ENCODE measurements around the gene MCOLN2.

The MCOLN2 gene

DNA sequence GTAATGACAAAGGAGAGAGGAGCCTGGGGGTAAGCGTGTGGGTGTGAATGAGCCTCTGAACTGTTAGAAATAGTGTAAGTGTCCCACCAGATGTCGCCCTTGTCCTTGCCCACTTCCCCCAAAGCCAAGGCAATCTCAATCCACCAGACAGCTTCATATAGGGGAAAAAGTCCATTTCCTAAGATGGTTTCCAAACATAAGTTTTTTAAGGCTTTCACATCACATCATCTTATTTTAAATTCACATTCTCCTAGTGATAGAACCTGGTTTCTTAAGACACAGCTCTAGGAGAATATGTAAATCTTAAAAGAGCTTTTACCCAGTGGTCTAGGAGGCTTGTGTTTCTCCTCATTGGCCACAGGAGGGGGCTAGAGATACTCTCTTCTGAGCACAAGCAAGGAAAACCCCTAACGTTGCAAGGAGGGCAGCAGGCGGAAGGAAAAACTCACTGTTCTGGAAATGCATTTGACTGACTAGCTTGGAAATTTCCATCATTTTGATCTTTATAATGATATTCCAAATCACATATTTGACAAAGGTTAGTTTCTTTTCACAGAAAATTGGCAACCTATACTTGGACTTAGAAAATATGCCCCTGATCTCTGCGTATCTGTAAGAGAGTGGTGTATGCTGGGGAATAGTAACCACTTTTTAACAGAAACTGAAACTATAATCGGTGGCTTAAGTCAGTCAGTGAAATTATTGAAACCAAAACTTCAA lies 52.0 kb downstream of the MCOLN2 start:
- Histone ChIP-seq H4K8ac (ENCODE audit: low read depth, low read length) (no peak overlapping the region), H4K5ac (ENCODE audit: low read length) (no peak overlapping the region), H2BK15ac (replicated peaks; ENCODE audit: low read depth) (no peak overlapping the region), H3K4me1 (ENCODE audit: control insufficient read depth, low read depth, low read length) (no peaks in the 10 kb centered on the region), H3K18ac (ENCODE audit: low read length) (no peak overlapping the region), H3K79me1 (ENCODE audit: low read length) (no peaks in the 10 kb centered on the region), H3K4ac (ENCODE audit: low read depth, low read length) (no peak overlapping the region), H3K79me2 (ENCODE audit: control insufficient read depth, insufficient read depth, low read length) (no peaks in the 10 kb centered on the region), H3K27ac (ENCODE audit: low read depth, low read length) (no peak overlapping the region), H3K36me3 (ENCODE audit: control insufficient read depth, insufficient read depth, low read length) (no peaks in the 10 kb centered on the region), H3K4me2 (ENCODE audit: low read length) (no peak overlapping the region), H3K23ac (ENCODE audit: low read length) (no peak overlapping the region), H2BK120ac (ENCODE audit: low read depth, low read length) (no peak overlapping the region), H2AK5ac (ENCODE audit: low read length) (no peak overlapping the region), H3K9ac (ENCODE audit: low read length) (no peak overlapping the region), H3K56ac (ENCODE audit: low read length) (no peak overlapping the region), H3K27me3 (ENCODE audit: insufficient read depth, low read length, poor library complexity) (no peaks in the 10 kb centered on the region), H3K4me3 (ENCODE audit: low read length) (no peak overlapping the region), H2BK5ac (ENCODE audit: low read length) (no peak overlapping the region)
- WGBS (ENCODE audit: extremely low coverage, insufficient coverage, low lambda C conversion rate): no CpG with 5 or more reads among the region's 6 CpGs
- peak; percentile 94 for DNase-seq

DNA sequence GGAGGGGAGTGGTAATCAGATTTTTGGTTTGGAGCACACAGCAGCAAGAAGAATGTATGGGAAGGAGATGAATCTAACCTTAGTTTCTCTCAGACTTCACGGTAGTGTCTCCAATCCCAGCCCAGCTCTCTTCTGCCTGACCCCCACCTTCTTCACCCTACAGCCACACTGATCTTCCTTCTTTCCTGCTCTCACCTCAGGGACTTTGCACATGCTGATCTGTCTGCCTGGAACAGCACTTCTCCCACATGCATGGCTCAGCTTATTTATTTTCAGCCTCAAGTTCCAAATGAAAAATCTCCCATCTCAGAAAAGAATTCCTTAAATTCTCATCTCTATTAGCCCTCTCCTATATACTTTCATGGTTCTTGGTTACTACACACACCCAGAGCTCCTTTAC lies 55.1 kb downstream of the MCOLN2 start:
- H2AK5ac ChIP-seq (ENCODE audit: low read length): no peak overlapping the region
- H2BK5ac ChIP-seq (ENCODE audit: low read length): no peak overlapping the region
- no peak overlapping the region for H2BK120ac ChIP-seq (ENCODE audit: low read depth, low read length)
- no peak overlapping the region for H3K9ac ChIP-seq (ENCODE audit: low read length)
- H4K8ac ChIP-seq (ENCODE audit: low read depth, low read length): no peak overlapping the region
- H3K4me3 ChIP-seq (ENCODE audit: low read length): no peak overlapping the region
- no peak overlapping the region for H2BK15ac ChIP-seq (replicated peaks; ENCODE audit: low read depth)
- no CpG with 5 or more reads among the region's 1 CpG for WGBS (ENCODE audit: extremely low coverage, insufficient coverage, low lambda C conversion rate)
- no peak overlapping the region for H3K27ac ChIP-seq (ENCODE audit: low read depth, low read length)
- no peak overlapping the region for H3K56ac ChIP-seq (ENCODE audit: low read length)
- H3K23ac ChIP-seq (ENCODE audit: low read length): no peak overlapping the region
- H3K4me2 ChIP-seq (ENCODE audit: low read length): no peak overlapping the region
- H3K79me2 ChIP-seq (ENCODE audit: control insufficient read depth, insufficient read depth, low read length): no peaks in the 10 kb centered on the region
- H3K36me3 ChIP-seq (ENCODE audit: control insufficient read depth, insufficient read depth, low read length): no peaks in the 10 kb centered on the region
- no peak overlapping the region for H3K18ac ChIP-seq (ENCODE audit: low read length)
- H3K27me3 ChIP-seq (ENCODE audit: insufficient read depth, low read length, poor library complexity): no peaks in the 10 kb centered on the region
- no peak for DNase-seq
- H3K4me1 ChIP-seq (ENCODE audit: control insufficient read depth, low read depth, low read length): no peaks in the 10 kb centered on the region
- H4K5ac ChIP-seq (ENCODE audit: low read length): no peak overlapping the region
- H3K4ac ChIP-seq (ENCODE audit: low read depth, low read length): no peak overlapping the region
- H3K79me1 ChIP-seq (ENCODE audit: low read length): no peaks in the 10 kb centered on the region

GRCh38 chr1:84940481-84940880 lies 56.4 kb downstream of the MCOLN2 start:
- Histone ChIP-seq H3K4me3 (ENCODE audit: low read length) (no peak overlapping the region), H3K18ac (ENCODE audit: low read length) (no peak overlapping the region)
- WGBS (ENCODE audit: extremely low coverage, insufficient coverage, low lambda C conversion rate): no CpG with 5 or more reads among the region's 4 CpGs

DNA sequence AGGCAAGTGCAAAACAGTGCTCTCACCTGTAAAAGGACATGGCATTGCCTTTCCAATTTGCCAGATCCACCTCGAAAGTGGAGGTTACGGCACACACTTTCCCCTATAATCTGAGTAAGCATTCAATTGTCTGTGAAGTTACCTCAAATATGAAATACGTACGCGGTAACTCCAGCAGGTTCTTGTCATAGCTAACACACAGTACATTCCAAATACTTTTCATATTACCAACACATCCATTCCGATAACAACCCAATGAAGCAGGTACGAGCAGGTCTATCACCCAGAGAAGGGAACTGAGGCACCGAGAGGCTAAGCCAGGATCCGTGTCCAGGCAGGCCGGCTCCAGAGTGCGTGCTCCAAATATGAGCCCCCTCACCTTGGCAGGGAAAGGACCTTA lies 57.2 kb downstream of the MCOLN2 start:
- H3K4me3 ChIP-seq (ENCODE audit: low read length): no peak overlapping the region
- WGBS (ENCODE audit: extremely low coverage, insufficient coverage, low lambda C conversion rate): no CpG with 5 or more reads among the region's 11 CpGs

More at GRCh38 chr1:84940481-84940880, 56.4 kb downstream of the MCOLN2 start:
- H3K27ac ChIP-seq (ENCODE audit: low read depth, low read length): no peak overlapping the region
- H3K36me3 ChIP-seq (ENCODE audit: control insufficient read depth, insufficient read depth, low read length): no peaks in the 10 kb centered on the region
- no peaks in the 10 kb centered on the region for H3K79me1 ChIP-seq (ENCODE audit: low read length)
- no peak overlapping the region for H4K8ac ChIP-seq (ENCODE audit: low read depth, low read length)
- no peak overlapping the region for H4K5ac ChIP-seq (ENCODE audit: low read length)
- no peaks in the 10 kb centered on the region for H3K27me3 ChIP-seq (ENCODE audit: insufficient read depth, low read length, poor library complexity)
- H3K9ac ChIP-seq (ENCODE audit: low read length): no peak overlapping the region
- H3K23ac ChIP-seq (ENCODE audit: low read length): no peak overlapping the region
- H2BK120ac ChIP-seq (ENCODE audit: low read depth, low read length): no peak overlapping the region
- H3K79me2 ChIP-seq (ENCODE audit: control insufficient read depth, insufficient read depth, low read length): no peaks in the 10 kb centered on the region
- H2BK5ac ChIP-seq (ENCODE audit: low read length): no peak overlapping the region
- no peaks in the 10 kb centered on the region for H3K4me1 ChIP-seq (ENCODE audit: control insufficient read depth, low read depth, low read length)
- no peak overlapping the region for H3K4me2 ChIP-seq (ENCODE audit: low read length)
- DNase-seq: no peak
- H3K56ac ChIP-seq (ENCODE audit: low read length): no peak overlapping the region
- no peak overlapping the region for H3K4ac ChIP-seq (ENCODE audit: low read depth, low read length)
- no peak overlapping the region for H2BK15ac ChIP-seq (replicated peaks; ENCODE audit: low read depth)
- H2AK5ac ChIP-seq (ENCODE audit: low read length): no peak overlapping the region

DNA sequence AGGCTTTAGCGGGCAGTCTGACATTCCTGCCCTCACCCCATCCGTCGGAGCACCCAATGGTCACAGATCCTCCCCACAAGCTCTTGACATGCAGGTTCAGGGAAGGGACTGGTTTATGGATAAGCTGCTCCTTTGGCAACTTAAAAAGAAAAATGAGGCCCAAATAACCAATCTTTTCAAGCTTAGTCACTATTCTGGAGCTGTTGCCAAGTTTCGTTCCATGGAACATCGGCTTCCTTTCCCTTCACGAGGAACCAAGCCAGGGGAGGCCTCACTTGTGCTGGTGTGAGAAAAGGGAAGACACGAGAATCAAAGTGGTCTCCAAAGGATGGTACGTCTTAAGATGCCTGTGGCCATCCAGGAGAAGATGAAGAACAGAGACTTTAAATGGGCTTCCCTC lies 57.8 kb downstream of the MCOLN2 start:
- no peaks in the 10 kb centered on the region for H3K79me1 ChIP-seq (ENCODE audit: low read length)
- H4K8ac ChIP-seq (ENCODE audit: low read depth, low read length): no peak overlapping the region
- H3K4me2 ChIP-seq (ENCODE audit: low read length): no peak overlapping the region
- H2BK5ac ChIP-seq (ENCODE audit: low read length): no peak overlapping the region
- no peaks in the 10 kb centered on the region for H3K27me3 ChIP-seq (ENCODE audit: insufficient read depth, low read length, poor library complexity)
- H3K4me1 ChIP-seq (ENCODE audit: control insufficient read depth, low read depth, low read length): no peaks in the 10 kb centered on the region
- no peak overlapping the region for H4K5ac ChIP-seq (ENCODE audit: low read length)
- no peak overlapping the region for H3K4me3 ChIP-seq (ENCODE audit: low read length)
- H3K23ac ChIP-seq (ENCODE audit: low read length): no peak overlapping the region
- no peak overlapping the region for H3K18ac ChIP-seq (ENCODE audit: low read length)
- no peak overlapping the region for H2BK15ac ChIP-seq (replicated peaks; ENCODE audit: low read depth)
- DNase-seq: no peak
- no peak overlapping the region for H3K56ac ChIP-seq (ENCODE audit: low read length)
- H3K4ac ChIP-seq (ENCODE audit: low read depth, low read length): no peak overlapping the region
- H3K9ac ChIP-seq (ENCODE audit: low read length): no peak overlapping the region
- no peaks in the 10 kb centered on the region for H3K79me2 ChIP-seq (ENCODE audit: control insufficient read depth, insufficient read depth, low read length)
- no CpG with 5 or more reads among the region's 8 CpGs for WGBS (ENCODE audit: extremely low coverage, insufficient coverage, low lambda C conversion rate)
- no peaks in the 10 kb centered on the region for H3K36me3 ChIP-seq (ENCODE audit: control insufficient read depth, insufficient read depth, low read length)
- H2AK5ac ChIP-seq (ENCODE audit: low read length): no peak overlapping the region
- H2BK120ac ChIP-seq (ENCODE audit: low read depth, low read length): no peak overlapping the region
- no peak overlapping the region for H3K27ac ChIP-seq (ENCODE audit: low read depth, low read length)

More for the DNA sequence above, 57.2 kb downstream of the MCOLN2 start:
- DNase-seq: no peak
- no peak overlapping the region for H3K9ac ChIP-seq (ENCODE audit: low read length)
- H3K27me3 ChIP-seq (ENCODE audit: insufficient read depth, low read length, poor library complexity): no peaks in the 10 kb centered on the region
- no peak overlapping the region for H2BK120ac ChIP-seq (ENCODE audit: low read depth, low read length)
- H4K5ac ChIP-seq (ENCODE audit: low read length): no peak overlapping the region
- no peak overlapping the region for H4K8ac ChIP-seq (ENCODE audit: low read depth, low read length)
- H3K36me3 ChIP-seq (ENCODE audit: control insufficient read depth, insufficient read depth, low read length): no peaks in the 10 kb centered on the region
- H3K56ac ChIP-seq (ENCODE audit: low read length): no peak overlapping the region
- no peaks in the 10 kb centered on the region for H3K79me1 ChIP-seq (ENCODE audit: low read length)
- no peak overlapping the region for H3K4me2 ChIP-seq (ENCODE audit: low read length)
- no peak overlapping the region for H3K18ac ChIP-seq (ENCODE audit: low read length)
- H3K79me2 ChIP-seq (ENCODE audit: control insufficient read depth, insufficient read depth, low read length): no peaks in the 10 kb centered on the region
- H3K23ac ChIP-seq (ENCODE audit: low read length): no peak overlapping the region
- H2BK15ac ChIP-seq (replicated peaks; ENCODE audit: low read depth): no peak overlapping the region
- no peak overlapping the region for H3K27ac ChIP-seq (ENCODE audit: low read depth, low read length)
- H2BK5ac ChIP-seq (ENCODE audit: low read length): no peak overlapping the region
- no peak overlapping the region for H3K4ac ChIP-seq (ENCODE audit: low read depth, low read length)
- H3K4me1 ChIP-seq (ENCODE audit: control insufficient read depth, low read depth, low read length): no peaks in the 10 kb centered on the region
- H2AK5ac ChIP-seq (ENCODE audit: low read length): no peak overlapping the region

Measured in mesendoderm (in vitro differentiated cells).